BE2C (cell line): ENCODE measurements around the gene PTPRE.

ENCODE experiments used
- DNase-seq: peaks from one replicate; pipeline ENCODE4 v3.0.0-alpha.2; 2020
- H3K27me3 ChIP-seq: fragments of 250-450 bp; sonication (Bioruptor Pico); 2 replicates; pipeline ENCODE4 v1.5.1; 2020; ENCODE audit warnings: mild to moderate bottlenecking
- H3K36me3 ChIP-seq: fragments of 250-450 bp; sonication (Bioruptor Pico); 2 replicates; pipeline ENCODE4 v1.5.1; 2020; ENCODE audit warnings: mild to moderate bottlenecking
- H3K4me1 ChIP-seq: fragments of 250-450 bp; sonication (Bioruptor Pico); 2 replicates; pipeline ENCODE4 v1.5.1; 2020
- H3K4me3 ChIP-seq: 2 replicates; pipeline ENCODE4 v1.5.1; 2011; ENCODE audit warnings: low read depth, low read length
- H3K9me3 ChIP-seq: fragments of 250-450 bp; sonication (Bioruptor Pico); 2 replicates; pipeline ENCODE4 v1.5.1; 2020
- CTCF ChIP-seq: IDR thresholded peaks from 2 replicates; pipeline ENCODE4 v1.5.1; 2012; ENCODE audit warnings: mild to moderate bottlenecking, low read depth, low read length

Gene PTPRE

GRCh38 chr10:127925471-127926207 lies 18.7 kb downstream of the PTPRE start:
- Histone ChIP-seq H3K9me3 (no peaks in the 10 kb centered on the region), H3K4me1 (no peaks in the 10 kb centered on the region), H3K4me3 (no peak overlapping the region), H3K27me3 (no peaks in the 10 kb centered on the region), H3K36me3 (no peaks in the 10 kb centered on the region)
- DNase-seq = no peak
- no peak for TF ChIP-seq CTCF

GRCh38 chr10:127926455-127926854 lies 19.6 kb downstream of the PTPRE start:
- no peak for TF ChIP-seq CTCF
- H3K4me1 ChIP-seq = no peaks in the 10 kb centered on the region
- no peaks in the 10 kb centered on the region for H3K36me3 ChIP-seq
- no peak for DNase-seq
- H3K9me3 ChIP-seq = no peaks in the 10 kb centered on the region
- H3K4me3 ChIP-seq = no peak overlapping the region
- H3K27me3 ChIP-seq = no peaks in the 10 kb centered on the region

GRCh38 chr10:127928021-127928806 lies 21.3 kb downstream of the PTPRE start:
- H3K4me1 ChIP-seq = no peaks in the 10 kb centered on the region
- DNase-seq = no peak
- H3K27me3 ChIP-seq = no peaks in the 10 kb centered on the region
- no peak overlapping the region for H3K4me3 ChIP-seq
- no peaks in the 10 kb centered on the region for H3K9me3 ChIP-seq
- no peak for TF ChIP-seq CTCF
- H3K36me3 ChIP-seq = no peaks in the 10 kb centered on the region

GRCh38 chr10:127932521-127933270 lies 25.8 kb downstream of the PTPRE start:
- TF ChIP-seq CTCF = no peak
- no peak overlapping the region for H3K4me3 ChIP-seq
- H3K27me3 ChIP-seq = no peaks in the 10 kb centered on the region

GRCh38 chr10:127933271-127933670 lies 26.4 kb downstream of the PTPRE start:
- Histone ChIP-seq H3K4me1 (no peaks in the 10 kb centered on the region), H3K9me3 (no peaks in the 10 kb centered on the region), H3K36me3 (no peaks in the 10 kb centered on the region), H3K27me3 (no peaks in the 10 kb centered on the region), H3K4me3 (no peak overlapping the region)
- no peak for DNase-seq
- no peak for TF ChIP-seq CTCF

More at GRCh38 chr10:127932521-127933270, 25.8 kb downstream of the PTPRE start:
- DNase-seq = no peak
- H3K4me1 ChIP-seq = no peaks in the 10 kb centered on the region
- H3K36me3 ChIP-seq = no peaks in the 10 kb centered on the region
- H3K9me3 ChIP-seq = no peaks in the 10 kb centered on the region
